ENCODE measurements around the gene GLRA1.
"Not testable (repeated sequence)": the region's sequence is repeated elsewhere in the genome, so short reads cannot be mapped to it uniquely, and the experiment has no call there.

The GLRA1 gene

GRCh38 chr5:151913425-151913824, 11.2 kb downstream of the GLRA1 start:
- no peak for DNase-seq

DNA sequence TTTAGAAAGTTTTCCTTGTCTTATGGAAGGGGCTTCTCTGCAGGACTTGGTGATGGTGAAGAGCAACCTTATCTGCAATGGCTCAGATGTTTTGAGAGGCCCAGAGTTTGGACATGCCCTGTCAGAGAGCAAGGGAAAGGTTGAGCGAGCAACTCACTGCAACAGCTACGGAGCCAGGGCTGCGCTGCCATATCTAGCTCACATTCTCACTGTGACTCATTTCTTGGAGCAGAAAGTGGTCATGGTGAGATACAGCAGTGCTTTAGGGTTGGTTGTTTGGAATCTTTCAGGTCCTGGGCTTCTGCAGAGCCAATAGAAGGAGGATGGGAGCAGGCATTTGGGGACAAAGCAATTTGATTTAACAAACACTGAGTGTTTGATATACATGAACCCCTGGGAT, 12.3 kb downstream of the GLRA1 start:
- DNase-seq: no peak

- DNase-seq: no peak
Observed at GRCh38 chr5:151911011-151911410, 13.6 kb downstream of the GLRA1 start.

DNA sequence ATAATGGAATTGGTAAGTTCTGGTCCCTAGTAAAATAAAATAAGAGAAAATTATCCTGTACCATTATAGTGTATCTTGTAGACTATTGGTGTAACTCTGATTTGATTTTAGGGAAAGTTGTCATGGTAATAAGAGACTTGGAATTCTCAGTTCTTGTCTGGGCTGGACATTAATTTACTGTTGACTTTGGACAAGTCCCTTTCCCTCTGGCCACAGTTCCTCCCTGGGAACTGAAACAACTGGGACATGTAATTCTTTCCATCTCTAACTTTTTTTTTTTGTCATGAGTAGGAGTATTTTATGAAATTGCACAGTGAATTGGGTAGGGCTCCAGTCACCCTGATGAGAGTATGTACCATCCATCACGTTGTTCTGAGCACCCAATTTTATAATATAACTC, 15.0 kb downstream of the GLRA1 start:
- DNase-seq: no peak

- no peak for DNase-seq
Observed at GRCh38 chr5:151906246-151906645, 18.4 kb downstream of the GLRA1 start.

DNA sequence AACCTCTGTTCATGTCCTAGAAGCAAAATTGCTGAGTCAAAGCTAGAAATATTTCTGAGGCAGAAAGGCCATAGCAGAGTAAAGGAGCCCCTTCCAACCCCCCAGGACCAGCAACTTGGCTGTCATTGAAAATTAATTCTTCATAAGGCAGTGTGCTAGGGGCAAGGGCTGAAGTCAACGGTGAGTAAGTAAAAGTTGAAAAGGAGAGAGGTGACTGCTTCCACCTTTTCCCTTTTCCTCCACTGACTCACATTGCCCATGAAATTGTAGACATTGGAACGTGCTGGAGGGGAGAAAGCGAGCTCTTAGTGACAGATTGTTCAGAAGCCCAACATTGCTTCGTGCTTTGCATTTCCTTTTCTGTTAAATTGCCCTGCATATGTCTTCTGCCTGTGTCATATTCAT, 19.1 kb downstream of the GLRA1 start:
- no peak for DNase-seq

DNA sequence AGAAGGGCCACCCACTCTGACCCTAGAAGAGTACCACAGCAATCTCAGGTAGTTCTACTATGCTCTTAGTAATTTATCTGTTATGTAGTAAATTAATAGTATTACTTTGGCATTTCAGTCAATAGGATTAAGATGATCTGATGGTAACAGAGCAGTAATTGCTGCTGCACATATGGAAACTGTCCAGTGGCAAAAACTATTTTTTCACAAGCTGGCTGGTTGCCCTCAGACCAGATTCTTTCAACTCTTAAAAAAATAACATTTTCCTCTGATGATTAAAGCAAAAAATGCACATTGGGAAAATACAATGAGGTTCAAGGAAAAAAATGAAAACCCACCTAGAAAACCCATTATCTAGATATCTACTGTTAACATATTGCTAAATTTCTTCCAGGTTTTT, 19.7 kb downstream of the GLRA1 start:
- DNase-seq: no peak

- DNase-seq: no peak
Observed at GRCh38 chr5:151904127-151904526, 20.5 kb downstream of the GLRA1 start.

DNA sequence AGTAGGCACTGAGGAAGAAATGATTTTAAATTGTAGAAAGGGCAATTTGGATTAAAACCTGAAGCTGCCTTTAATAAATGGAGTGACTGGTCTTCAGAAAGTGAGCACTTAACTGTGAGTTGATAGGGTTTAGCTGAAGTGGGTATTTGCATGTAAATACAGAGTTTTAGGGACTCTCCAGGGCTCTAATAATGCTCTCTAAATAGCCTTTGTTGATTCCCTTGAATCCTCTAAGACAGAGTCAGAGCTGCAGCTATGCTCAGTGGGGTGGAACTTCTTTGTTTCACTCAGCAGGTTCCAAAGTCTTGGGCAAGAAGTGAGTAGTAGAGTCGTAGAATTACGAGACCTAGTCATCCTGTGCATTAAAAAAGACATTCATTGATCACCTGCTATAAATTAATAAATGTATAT, 21.4 kb downstream of the GLRA1 start:
- DNase-seq: no peak

DNA sequence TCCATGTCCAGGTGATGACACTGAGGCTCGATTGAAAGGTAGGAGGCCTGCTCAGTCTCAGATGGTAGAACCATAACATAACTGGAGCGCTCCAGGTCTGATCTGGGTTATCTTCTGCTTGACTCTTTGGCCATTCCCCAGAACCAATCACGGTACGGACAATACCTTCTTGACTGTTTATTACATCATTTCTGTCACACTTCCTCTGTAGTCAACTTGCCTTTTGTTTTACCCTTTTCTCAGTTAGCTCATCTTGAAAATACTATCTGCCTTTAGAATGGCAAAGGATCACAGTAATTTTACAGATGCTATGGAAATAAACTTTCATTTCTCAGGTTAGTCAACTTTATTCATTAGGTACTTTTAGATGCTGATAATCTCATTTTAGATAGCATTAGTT, 22.4 kb downstream of the GLRA1 start:
- DNase-seq: no peak

GRCh38 chr5:151901611-151902010, 23.0 kb downstream of the GLRA1 start:
- DNase-seq: no peak

DNA sequence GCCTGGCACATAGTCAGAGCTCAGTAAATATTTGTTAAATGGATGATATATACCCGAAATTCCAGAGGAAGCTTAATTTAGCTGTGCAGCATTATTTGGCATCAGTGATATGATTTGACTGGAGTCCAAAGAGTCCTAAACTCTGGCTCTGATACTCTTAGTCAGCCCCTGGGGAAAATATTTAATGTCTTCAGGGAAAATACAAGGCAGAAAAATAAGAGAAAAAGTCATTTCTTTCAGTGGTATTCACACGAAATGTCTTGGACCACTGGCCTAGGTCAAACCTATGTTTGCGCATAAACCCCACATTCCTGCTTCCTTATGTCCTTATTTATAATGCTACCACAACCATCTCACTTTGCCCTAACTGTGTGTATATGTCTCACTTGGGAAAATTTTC, 23.8 kb downstream of the GLRA1 start:
- DNase-seq: no peak

DNA sequence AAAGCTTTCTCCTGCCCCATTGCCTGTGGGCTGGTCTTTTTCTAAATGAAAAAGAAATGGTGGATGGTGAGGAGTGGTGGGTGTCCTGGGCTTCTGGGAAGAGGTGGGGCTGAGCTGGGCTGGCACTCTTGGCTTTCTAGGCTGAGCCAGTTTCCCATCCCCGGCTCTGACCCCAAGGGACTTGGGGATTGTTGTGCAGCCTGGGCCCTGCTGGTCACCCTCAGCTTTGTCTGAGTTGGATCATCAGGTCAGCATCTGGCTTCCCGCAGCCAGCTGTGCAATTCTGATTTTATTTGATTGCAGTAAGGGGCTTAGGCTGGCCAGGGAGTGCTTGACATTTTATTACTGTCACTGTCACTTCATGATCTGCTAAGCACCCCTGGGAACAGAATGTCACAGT, 25.3 kb downstream of the GLRA1 start:
- DNase-seq: no peak

- DNase-seq: peak in 1 of 3 donors; percentile 8
Observed at GRCh38 chr5:151897896-151898295, 26.8 kb downstream of the GLRA1 start.

GRCh38 chr5:151897020-151897552, 27.6 kb downstream of the GLRA1 start:
- no peak for DNase-seq

DNA sequence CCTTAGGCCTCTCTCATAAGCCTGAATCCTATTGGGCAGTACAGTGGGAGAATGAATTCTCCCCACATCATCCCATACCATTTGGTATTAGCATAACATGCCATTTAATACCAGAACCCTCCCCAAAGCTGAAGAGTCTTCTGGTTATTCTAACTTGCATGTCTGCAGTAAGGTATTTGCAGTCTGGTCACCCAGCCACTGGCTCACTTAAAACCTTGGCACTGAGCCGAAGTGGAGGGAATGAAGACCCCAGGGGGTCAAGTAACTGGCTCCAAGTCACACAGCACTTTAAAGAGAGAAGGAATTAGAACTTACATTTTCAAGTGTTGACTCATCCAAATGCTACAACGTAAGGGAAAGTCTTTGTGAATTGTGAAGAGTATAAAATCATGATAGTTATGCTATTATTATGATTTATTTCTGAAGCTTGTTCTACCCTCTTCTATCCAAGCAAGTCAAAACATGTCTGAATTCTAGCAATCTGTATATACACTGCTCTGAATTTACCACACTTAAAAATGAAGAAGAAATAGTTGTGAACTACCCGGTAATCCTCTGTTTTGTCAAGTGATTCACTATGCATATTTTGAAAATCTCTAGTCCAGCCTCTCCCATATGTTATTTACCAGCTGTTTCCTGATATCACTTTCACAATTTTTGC, 28.5 kb downstream of the GLRA1 start:
- DNase-seq: no peak

GRCh38 chr5:151895660-151896030, 29.0 kb downstream of the GLRA1 start:
- no peak for DNase-seq

- DNase-seq: not testable (repeated sequence)
Observed at GRCh38 chr5:151893485-151893884, 31.2 kb downstream of the GLRA1 start.

DNA sequence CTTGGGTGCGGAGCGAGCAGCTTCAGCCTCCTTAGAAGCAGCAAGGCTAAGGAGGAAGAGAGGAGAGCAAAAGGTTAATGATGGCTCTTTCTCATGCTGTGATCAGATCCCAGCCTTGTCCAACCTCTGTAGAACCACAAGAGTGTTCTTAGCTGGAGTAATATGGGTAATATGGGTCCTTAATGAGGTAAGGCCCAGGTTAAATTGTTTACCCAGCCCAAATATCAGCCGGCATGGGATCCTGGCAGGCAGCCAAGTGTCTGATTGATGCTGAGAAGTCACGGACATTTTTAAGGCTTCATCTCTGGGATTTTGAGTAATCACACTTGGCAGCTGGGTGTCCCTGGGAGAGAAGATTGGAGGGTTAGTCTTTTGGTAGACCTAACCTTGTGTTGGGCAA, 32.3 kb downstream of the GLRA1 start:
- DNase-seq: no peak

GRCh38 chr5:151890299-151890698, 34.4 kb downstream of the GLRA1 start:
- no peak for DNase-seq

- no peak for DNase-seq
Observed at GRCh38 chr5:151889614-151890013, 35.0 kb downstream of the GLRA1 start.

GRCh38 chr5:151886546-151887275, 37.9 kb downstream of the GLRA1 start:
- no peak for DNase-seq

DNA sequence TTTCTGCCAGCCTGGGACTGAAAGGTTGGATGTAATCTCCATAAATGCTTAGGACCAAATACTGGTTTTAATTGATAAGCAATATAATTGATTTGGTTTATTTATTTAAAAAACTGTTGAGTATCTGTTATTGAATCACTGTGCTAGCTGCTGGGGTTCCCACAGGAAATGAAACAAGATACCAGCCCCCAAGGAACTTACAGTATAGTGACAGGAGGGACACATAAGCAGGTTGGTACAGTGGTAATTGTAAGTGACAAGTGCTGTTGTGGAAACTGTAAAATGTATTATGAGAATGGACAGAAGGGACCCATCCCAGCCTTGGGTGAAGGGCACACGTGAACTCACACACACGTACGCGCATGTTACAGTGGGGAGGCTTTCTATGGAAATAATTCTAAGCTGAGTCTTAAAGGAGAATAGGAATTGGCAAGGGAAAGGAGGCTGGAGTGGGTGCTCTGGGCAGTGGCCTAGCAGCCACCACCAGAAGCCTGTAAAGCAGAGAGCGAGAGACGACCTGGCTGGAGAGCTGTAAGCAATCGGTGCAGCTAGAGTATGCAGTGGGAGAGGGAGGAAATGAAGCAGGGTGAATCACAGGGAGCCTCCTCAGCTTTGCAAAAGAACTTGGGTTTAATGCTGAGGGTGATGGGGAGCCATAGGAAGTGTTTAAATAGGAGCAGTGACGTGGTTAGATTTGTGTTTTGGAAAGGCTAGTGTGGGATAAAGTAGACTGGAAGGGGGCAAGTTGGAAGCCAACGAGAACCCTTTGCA, 39.3 kb downstream of the GLRA1 start:
- DNase-seq: no peak

All from suppressor macrophage treated with lipopolysaccharide for 1 hour (primary cell).